PC-9 (cell line): ENCODE results near the gene IGF2BP2. TPM values are rescaled to one million over a fixed set of nuclear protein-coding genes. Genes with fewer than 3 reads are reported as not detected.

Experiments used
- BruUV-seq: library from RNA; stranded (reverse); fragments of 400-500 nt; replicated peaks from 2 replicates; lab custom pipeline; 2021; lab: Mats Ljungman, UMichigan
- CTCF ChIA-PET: fragments of 300-600 bp; sonication (Branson Sonifier 250); formaldehyde crosslinking; loops from one replicate; lab custom pipeline; 2022; ENCODE audit warnings: antibody characterized with exemption; lab: Charles Lee
- POLR2A ChIA-PET: fragments of 300-600 bp; sonication (Branson Sonifier 250); formaldehyde crosslinking; loops from one replicate; lab custom pipeline; 2022; ENCODE audit warnings: antibody characterized with exemption; ENCODE audit not compliant: unreplicated experiment; lab: Charles Lee
- DNase-seq, 2 experiments: peaks; one replicate each; pipeline versions ENCODE4 v3.0.0 to v3.0.0-alpha.2; 2015 to 2022; ENCODE audit warnings: mixed read lengths in 1 of 2
- H2AFZ ChIP-seq: fragments of 200-600 bp; sonication (generic); 2 replicates; pipeline ENCODE4 v1.8.1; 2017; ENCODE audit warnings: antibody characterized with exemption
- H3F3A ChIP-seq: fragments of 200-600 bp; sonication (generic); 2 replicates; pipeline ENCODE4 v1.8.1; 2017; ENCODE audit warnings: antibody characterized with exemption, mild to moderate bottlenecking, low read depth; ENCODE audit not compliant: insufficient read depth
- H3K27ac ChIP-seq: fragments of 200-600 bp; sonication (generic); 2 replicates; pipeline ENCODE4 v1.6.1; 2016; ENCODE audit warnings: mixed run types
- H3K27me3 ChIP-seq: fragments of 200-600 bp; sonication (generic); 2 replicates; pipeline ENCODE4 v1.6.1; 2016; ENCODE audit warnings: low read depth, mixed run types; ENCODE audit not compliant: insufficient read depth
- H3K36me3 ChIP-seq: fragments of 200-600 bp; sonication (generic); 2 replicates; pipeline ENCODE4 v1.6.1; 2016; ENCODE audit warnings: low read depth, mixed run types
- H3K4me1 ChIP-seq: fragments of 200-600 bp; sonication (generic); replicated peaks from 2 replicates; pipeline ENCODE4 v1.6.1; 2016; ENCODE audit warnings: mixed run types; ENCODE audit not compliant: insufficient read depth
- H3K4me2 ChIP-seq: fragments of 200-600 bp; sonication (generic); 2 replicates; pipeline ENCODE4 v1.6.1; 2017; ENCODE audit warnings: mixed run types
- H3K4me3 ChIP-seq: fragments of 200-600 bp; sonication (generic); 2 replicates; pipeline ENCODE4 v1.6.1; 2016; ENCODE audit warnings: mixed run types
- H3K79me2 ChIP-seq: fragments of 200-600 bp; sonication (generic); 2 replicates; pipeline ENCODE4 v1.6.1; 2017; ENCODE audit warnings: low read depth, mixed run types
- H3K9me2 ChIP-seq: fragments of 200-600 bp; sonication (generic); 2 replicates; pipeline ENCODE4 v1.8.1; 2017; ENCODE audit warnings: mild to moderate bottlenecking; ENCODE audit not compliant: insufficient read depth
- H3K9me3 ChIP-seq: fragments of 200-600 bp; sonication (generic); 2 replicates; pipeline ENCODE4 v1.8.1; 2016; ENCODE audit warnings: low read depth; ENCODE audit not compliant: insufficient read depth
- H4K20me1 ChIP-seq: fragments of 200-600 bp; sonication (generic); 2 replicates; pipeline ENCODE4 v1.8.1; 2017; ENCODE audit not compliant: insufficient read depth
- EZH2 ChIP-seq: fragments of 200-600 bp; sonication (generic); IDR thresholded peaks from 2 replicates; pipeline ENCODE4 v1.8.0; 2017; ENCODE audit warnings: antibody characterized with exemption, low read depth
- intact Hi-C: fragments of 100-400 bp; cut with micrococcal nuclease; formaldehyde crosslinking; loops from one replicate; pipeline ENCODE4 v1.10.0; 2022; ENCODE audit not compliant: unreplicated experiment
- total RNA-seq: library from RNA; stranded (reverse); gene quantifications from 2 replicates; pipeline ENCODE4 v1.2.3, GENCODE V29; 2021
- TF ChIP-seq, protein P1 (sequence below): fragments of 200-600 bp; sonication (generic); conservative IDR thresholded peaks from 2 replicates; pipeline ENCODE4 v1.6.1; 2017; ENCODE audit warnings: mixed run types, antibody characterized with exemption, mild to moderate bottlenecking, moderate library complexity

IGF2BP2 gene
- total RNA-seq, 1 experiment from 2014 or later: 140 TPM

DNA sequence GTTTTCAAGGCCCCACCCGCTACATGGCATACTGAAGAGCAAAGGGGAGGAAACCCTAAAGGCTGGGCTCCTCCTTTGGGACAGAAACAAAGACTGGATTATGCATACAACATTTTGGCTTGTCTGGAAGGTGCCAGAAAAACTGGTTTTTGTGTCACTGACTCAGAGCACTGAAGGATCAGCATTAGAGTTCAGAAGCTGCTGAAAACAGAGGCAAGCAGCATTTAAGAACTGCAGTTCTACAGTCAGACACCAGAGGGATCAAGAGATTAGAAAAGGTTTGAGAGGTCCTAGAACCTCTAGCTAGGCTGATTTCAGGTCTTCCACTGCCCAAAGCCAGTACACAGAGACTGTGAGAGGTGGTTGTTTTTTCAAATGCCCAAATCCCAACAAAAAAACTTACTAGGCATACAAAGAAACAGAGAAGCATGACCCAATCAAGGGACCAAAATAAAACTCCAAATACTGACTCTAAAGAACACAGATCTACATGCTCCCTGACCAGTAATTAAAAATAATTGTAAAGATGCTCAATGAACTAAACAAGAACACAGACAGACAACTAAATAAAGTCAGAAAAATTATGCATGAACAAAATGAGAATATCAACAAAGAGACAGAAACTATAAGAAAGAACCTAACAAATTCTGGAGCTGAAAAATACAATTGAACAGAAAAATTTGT lies 147.6 kb downstream of the IGF2BP2 start:
- ChIA-PET CTCF (interaction anchor here (0.5 to 1.3 kb wide), 9 partner anchors 9 to 863 kb away, joined by 3 to 5 read pairs (median 3); no protein-coding TSS in a partner anchor), POLR2A (interaction anchor here (0.6 to 0.7 kb wide), 5 partner anchors 11 to 885 kb away, joined by 4 to 28 read pairs (median 8); no protein-coding TSS in a partner anchor)
- Histone ChIP-seq H3K36me3 (peaks cover 76% of the 10 kb centered on the region), H3K9me2 (no peaks in the 10 kb centered on the region), H3K4me1 (peaks cover 4% of the 10 kb centered on the region), H3K27me3 (no peaks in the 10 kb centered on the region), H3F3A (peaks cover 59% of the 10 kb centered on the region), H3K9me3 (peaks cover 3% of the 10 kb centered on the region; the same call in 1 of the 2 replicates), H3K4me2 (no peak overlapping the region), H3K4me3 (no peak overlapping the region), H4K20me1 (peaks cover 5% of the 10 kb centered on the region; the same call in 1 of the 2 replicates), H3K79me2 (peaks cover 37% of the 10 kb centered on the region), H3K27ac (peak overlapping the region; percentile 36), H2AFZ (no peak overlapping the region)
- peak; percentile 72 to 95 for DNase-seq
- TF ChIP-seq, protein P1, sequence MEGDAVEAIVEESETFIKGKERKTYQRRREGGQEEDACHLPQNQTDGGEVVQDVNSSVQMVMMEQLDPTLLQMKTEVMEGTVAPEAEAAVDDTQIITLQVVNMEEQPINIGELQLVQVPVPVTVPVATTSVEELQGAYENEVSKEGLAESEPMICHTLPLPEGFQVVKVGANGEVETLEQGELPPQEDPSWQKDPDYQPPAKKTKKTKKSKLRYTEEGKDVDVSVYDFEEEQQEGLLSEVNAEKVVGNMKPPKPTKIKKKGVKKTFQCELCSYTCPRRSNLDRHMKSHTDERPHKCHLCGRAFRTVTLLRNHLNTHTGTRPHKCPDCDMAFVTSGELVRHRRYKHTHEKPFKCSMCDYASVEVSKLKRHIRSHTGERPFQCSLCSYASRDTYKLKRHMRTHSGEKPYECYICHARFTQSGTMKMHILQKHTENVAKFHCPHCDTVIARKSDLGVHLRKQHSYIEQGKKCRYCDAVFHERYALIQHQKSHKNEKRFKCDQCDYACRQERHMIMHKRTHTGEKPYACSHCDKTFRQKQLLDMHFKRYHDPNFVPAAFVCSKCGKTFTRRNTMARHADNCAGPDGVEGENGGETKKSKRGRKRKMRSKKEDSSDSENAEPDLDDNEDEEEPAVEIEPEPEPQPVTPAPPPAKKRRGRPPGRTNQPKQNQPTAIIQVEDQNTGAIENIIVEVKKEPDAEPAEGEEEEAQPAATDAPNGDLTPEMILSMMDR: peak; percentile 97
- TF ChIP-seq EZH2: no peak
- intact Hi-C loops: loop anchor here (1.0 to 10.0 kb wide), 5 partner anchors 57 to 600 kb away; partner anchors contain the start of genes ETV5 and IGF2BP2
- no TSS peak for BruUV-seq

DNA sequence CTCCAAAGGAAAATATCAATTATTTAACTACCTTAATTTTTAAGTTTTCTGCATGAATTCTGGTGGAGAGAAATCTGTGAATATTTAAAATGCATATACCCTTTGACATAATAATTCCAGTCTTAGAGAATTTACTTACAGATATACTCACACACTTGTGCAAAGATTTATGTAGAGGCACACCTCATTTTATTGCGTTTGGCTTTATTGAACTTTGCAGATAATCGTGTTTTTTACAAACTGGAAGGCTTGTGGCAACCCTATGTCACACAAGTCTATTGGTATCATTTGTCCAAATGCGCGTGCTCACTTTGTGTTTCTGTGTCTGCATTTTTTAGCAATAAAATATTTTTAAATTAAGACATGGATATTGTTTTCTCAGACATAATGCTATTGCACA lies 157.3 kb downstream of the IGF2BP2 start:
- intact Hi-C loops: no loop called here

DNA sequence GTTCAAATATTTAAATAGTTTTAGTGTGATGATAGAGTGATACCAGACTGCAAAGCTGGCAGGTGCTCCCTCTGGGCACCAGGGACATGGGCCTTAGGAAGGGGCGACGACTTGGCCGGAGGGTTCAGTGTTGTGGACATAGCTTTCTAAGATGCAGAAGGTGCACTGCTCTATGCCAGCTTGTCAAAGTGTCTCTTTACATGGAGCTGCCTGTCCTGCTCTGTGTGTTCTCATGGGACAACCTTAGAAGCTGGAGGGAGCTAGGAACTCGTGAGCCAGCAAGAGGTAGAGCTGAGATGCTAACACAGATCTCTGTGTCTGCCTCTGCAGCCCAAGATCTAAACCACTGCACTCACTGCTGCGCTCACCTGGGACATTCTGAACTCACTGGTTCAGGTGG lies 160.9 kb downstream of the IGF2BP2 start:
- H3K27ac ChIP-seq: no peak overlapping the region
- H3K27me3 ChIP-seq: no peaks in the 10 kb centered on the region
- BruUV-seq: no TSS peak
- H4K20me1 ChIP-seq: peaks cover 16% of the 10 kb centered on the region; the same call in 1 of the 2 replicates
- no peak overlapping the region for H2AFZ ChIP-seq
- POLR2A ChIA-PET: no interaction called here
- no peak for TF ChIP-seq EZH2
- TF ChIP-seq, protein P1: no peak
- intact Hi-C loops: loop anchor here (5.0 kb wide), 3 partner anchors 258 to 878 kb away; partner anchors contain the start of gene CRYGS
- DNase-seq: no peak
- H3F3A ChIP-seq: peaks cover 41% of the 10 kb centered on the region
- CTCF ChIA-PET: no interaction called here
- peaks cover 14% of the 10 kb centered on the region for H3K4me1 ChIP-seq
- no peaks in the 10 kb centered on the region for H3K79me2 ChIP-seq
- H3K4me3 ChIP-seq: no peak overlapping the region
- no peak overlapping the region for H3K4me2 ChIP-seq
- no peaks in the 10 kb centered on the region for H3K9me3 ChIP-seq
- no peaks in the 10 kb centered on the region for H3K9me2 ChIP-seq
- peaks cover 36% of the 10 kb centered on the region for H3K36me3 ChIP-seq

More for the DNA sequence above, 157.3 kb downstream of the IGF2BP2 start:
- no peaks in the 10 kb centered on the region for H3K27me3 ChIP-seq
- POLR2A ChIA-PET: no interaction called here
- peaks cover 42% of the 10 kb centered on the region for H3F3A ChIP-seq
- H3K27ac ChIP-seq: no peak overlapping the region
- 0 out of 2 replicates have a peak, but pooled peaks cover 10% of the 10 kb centered on the region for H4K20me1 ChIP-seq
- no peaks in the 10 kb centered on the region for H3K9me3 ChIP-seq
- no TSS peak for BruUV-seq
- H3K4me2 ChIP-seq: no peak overlapping the region
- no peaks in the 10 kb centered on the region for H3K4me1 ChIP-seq
- H3K4me3 ChIP-seq: no peak overlapping the region
- no peaks in the 10 kb centered on the region for H3K9me2 ChIP-seq
- H3K79me2 ChIP-seq: no peaks in the 10 kb centered on the region
- CTCF ChIA-PET: no interaction called here
- no peak overlapping the region for H2AFZ ChIP-seq
- DNase-seq: no peak
- H3K36me3 ChIP-seq: peaks cover 65% of the 10 kb centered on the region
- no peak for TF ChIP-seq EZH2
- TF ChIP-seq, protein P1: no peak
